GM18508 (cell line): ENCODE results near the gene REM2.

Experiments used
- ATAC-seq: cut with Tn5 transposase; IDR thresholded peaks from one replicate; pipeline ENCODE4 v1.9.1; 2021; ENCODE audit warnings: moderate number of reproducible peaks; ENCODE audit not compliant: insufficient read depth, unreplicated experiment

Gene REM2, protein sequence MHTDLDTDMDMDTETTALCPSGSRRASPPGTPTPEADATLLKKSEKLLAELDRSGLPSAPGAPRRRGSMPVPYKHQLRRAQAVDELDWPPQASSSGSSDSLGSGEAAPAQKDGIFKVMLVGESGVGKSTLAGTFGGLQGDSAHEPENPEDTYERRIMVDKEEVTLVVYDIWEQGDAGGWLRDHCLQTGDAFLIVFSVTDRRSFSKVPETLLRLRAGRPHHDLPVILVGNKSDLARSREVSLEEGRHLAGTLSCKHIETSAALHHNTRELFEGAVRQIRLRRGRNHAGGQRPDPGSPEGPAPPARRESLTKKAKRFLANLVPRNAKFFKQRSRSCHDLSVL

DNA sequence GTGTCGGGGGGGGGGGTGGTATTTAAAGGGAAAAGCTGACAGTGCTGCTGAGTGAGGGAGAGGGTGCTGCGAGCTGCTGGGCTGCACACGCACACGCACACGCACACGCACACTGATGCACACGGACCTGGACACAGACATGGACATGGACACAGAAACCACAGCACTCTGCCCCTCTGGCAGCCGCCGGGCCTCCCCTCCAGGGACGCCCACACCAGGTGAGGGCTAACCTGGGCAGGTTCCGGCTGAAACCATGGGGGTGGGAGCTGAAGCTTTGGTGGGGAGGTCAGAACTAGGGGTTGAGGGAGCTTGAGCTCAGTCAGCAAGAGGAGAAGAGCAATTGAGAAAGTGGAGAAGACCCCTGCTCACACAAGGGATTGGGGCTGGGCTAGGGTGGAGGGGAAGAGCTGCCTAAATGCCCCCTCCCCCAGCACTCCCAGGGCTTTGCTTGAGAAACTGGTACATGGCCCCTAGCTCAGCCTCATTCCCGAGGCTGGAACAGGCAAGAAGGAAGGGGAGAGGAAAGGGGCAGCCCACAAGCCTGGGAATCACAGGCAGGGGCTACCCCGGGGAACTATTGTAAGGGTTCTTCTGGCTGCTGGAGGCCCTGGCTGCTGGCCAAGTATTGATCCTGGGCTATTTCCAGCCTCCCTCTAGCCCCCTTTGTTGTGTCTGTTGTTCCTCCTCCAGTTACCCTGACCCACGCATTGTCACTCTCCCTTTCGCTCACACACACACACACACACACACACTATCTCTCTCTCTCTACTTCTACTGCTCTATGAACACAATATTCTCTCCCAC is at the start of gene REM2:
Gene REM2, plus strand, starts transcription at position 50 of the 804 bp plus-strand sequence. Its CDS starts 66 bp downstream, at position 116.
- ATAC-seq: no peak

DNA sequence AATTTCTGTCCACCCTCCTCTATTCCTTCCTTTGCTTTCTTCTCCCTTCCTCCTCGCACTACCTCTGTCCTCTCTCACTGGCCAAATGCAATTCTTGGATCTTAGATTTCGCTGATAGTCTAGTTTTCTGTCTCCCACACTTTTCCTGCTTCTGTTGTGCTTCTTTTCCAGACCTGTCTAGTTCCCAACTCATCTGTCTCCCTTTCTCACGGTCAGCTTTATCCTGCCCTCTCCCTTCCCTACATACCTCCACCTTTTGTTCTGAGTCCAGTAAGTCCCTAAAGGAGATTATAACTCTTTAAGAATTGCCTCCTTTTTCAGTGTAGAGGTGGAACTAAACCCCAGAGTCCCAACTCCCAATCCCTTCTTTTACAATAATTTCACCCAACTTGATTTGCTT is 47.5 kb upstream of the REM2 start:
- no peak for ATAC-seq

DNA sequence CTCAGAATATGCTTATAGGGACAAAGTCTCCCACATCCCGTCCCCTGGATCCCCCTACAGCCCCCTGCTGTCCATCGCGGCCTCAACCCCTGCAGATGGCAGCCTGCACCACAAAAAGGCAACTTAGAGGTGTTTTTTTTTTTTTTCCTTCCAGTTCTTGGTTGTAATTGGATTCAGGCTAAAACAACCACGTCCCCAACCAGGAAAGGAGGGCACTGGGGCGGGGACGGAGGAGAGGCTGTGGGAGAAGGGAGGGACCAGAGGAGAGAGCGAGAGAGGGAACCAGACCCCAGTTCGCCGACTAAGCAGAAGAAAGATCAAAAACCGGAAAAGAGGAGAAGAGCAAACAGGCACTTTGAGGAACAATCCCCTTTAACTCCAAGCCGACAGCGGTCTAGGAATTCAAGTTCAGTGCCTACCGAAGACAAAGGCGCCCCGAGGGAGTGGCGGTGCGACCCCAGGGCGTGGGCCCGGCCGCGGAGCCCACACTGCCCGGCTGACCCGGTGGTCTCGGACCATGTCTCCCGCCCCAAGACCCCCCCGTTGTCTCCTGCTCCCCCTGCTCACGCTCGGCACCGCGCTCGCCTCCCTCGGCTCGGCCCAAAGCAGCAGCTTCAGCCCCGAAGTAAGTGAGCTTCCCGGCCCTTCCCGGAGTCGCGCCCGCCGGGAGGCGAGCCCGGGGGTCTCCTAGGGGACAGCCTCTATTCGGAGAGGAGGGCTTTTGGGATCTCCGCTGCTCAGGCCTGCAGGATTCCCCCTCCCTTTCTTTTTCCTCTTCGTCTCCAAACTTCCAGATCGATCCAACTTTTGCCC is 46.5 kb upstream of the REM2 start, which contains the start of gene MMP14:
Gene MMP14, plus strand, starts transcription at position 285 of the 813 bp plus-strand sequence. Its CDS starts 233 bp downstream, at position 518.
- no peak for ATAC-seq

DNA sequence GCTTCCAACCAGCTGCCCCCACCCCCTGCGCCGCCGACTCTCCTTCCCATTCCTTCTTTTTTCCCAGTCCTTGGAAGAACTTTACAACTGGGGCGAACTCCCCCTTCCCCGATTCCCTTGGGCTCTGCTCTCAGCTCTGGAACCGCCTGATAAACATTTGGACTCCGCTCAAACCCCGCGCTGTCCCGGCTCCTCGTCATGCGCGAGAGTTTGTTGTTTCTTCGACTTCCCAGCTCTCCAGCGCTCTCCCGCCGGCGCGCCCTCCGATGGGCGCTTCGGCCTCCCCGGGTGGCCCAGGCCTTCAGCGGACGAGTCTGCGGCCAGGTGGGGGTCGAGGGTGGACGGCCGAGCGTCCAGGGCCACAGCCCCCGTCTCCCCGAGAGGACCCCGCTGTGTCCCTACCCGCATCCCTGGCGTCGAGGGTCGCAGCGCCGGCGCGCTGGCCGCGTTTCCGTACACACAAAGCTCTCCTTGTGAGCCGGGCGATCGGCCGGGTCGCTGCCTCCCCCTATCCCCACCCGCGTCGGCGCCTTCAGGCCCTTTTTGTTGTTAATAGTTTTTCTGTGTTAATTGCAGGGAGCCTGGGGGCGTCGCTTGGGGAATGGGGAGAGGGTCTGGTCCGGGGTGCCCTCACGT is 45.8 kb upstream of the REM2 start:
- no peak for ATAC-seq

DNA sequence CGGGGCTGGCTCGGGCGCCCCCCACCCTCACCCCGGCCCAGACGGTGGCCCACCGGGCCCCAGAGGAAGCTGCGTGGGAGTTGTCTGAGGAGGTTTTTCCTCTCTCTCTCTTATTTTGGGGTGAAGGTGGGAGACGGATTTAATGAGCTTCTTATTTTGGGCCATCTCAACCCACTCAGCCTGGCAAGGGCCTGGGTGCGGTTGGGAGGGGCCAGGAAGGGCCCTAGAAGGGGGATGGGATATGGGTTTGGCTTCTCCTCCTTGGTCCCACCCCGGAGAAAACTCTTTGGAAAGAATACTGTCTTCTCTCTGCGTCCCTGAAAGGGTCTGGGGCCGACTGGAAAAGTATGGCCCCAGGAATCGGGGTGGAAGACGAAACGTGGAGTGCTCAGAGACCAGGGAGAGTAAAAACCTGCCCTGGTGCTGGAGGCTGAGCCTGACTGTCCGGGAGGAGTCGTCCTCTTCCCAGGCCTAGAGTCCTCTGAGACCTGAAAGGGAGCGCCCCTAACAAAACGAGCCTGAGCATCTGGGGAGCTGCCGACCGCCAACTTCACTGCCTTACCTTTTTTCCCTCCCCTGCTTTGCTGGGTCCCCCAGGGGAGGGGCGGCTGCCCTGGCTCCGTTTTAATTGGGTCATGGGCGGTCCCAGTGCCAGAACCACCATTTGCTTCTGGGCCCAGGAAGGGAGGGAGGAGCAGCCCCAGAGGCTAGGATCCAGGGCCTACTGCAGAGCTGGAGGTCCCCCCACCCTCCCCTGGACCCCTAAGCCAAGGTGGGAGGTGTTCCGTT is 45.1 kb upstream of the REM2 start:
- no peak for ATAC-seq

DNA sequence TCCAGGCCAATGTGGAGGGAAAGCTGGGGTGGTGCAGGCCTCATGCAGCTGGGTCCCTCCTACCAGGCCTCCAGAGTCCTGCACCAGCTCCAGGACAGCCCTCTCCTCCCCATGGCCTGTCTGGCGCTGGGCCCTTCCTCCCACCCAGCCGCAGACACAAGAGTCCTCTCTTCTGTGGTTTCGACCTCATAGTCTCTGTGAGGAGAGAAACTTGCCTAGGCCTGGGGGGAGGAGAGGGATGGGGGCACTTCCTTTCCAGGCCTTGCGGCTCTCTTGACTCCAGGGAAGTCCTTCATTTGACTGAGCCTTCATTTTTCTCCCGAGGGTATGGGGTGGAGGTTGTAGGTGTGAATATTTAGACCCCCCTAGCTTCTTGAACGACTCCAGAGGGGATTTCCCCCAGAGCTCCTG is 44.4 kb upstream of the REM2 start:
- no peak for ATAC-seq

DNA sequence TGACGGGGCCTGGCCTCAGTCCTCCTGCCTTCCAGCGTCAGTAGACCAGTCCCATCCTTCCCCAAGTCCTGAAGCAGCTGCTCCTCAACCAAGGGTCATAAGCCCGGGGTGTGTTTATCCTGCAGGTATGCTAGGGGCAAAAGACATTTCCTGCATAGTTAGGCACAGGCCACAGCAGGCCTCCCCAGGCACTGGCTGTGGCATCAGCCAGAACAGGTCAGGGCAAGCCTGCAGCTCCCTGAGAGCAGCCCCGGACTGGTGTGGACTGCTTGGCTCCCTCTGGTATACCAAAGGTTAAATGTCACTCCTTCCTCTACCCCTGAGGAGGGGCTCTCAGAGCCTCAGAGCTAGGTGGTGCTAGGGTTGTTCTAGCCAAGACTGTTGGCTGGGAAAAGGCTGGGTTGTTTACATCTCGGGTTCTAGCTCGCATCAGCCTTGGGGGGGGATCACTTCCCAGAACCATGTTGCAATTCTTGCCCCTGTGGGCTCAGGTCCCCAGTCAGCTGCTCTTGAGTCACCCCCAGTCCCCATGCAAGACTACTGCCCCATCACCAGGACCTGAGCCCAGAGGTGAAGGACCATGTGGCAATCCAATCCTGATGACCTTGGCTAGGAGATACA is 43.8 kb upstream of the REM2 start:
- no peak for ATAC-seq

DNA sequence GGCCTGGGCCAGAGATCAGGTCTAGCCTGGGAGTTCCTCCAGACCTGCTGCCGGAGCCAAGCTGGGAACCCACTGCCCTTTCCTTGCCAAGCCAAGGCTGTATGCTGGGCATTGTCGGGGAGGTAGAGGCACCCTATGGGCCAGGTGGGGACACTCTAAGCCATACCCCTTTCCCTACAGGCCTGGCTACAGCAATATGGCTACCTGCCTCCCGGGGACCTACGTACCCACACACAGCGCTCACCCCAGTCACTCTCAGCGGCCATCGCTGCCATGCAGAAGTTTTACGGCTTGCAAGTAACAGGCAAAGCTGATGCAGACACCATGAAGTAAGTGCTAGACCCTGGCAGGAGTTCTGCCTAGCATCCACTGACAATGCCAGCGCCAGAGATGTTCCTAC is 41.7 kb upstream of the REM2 start:
- ATAC-seq: no peak

DNA sequence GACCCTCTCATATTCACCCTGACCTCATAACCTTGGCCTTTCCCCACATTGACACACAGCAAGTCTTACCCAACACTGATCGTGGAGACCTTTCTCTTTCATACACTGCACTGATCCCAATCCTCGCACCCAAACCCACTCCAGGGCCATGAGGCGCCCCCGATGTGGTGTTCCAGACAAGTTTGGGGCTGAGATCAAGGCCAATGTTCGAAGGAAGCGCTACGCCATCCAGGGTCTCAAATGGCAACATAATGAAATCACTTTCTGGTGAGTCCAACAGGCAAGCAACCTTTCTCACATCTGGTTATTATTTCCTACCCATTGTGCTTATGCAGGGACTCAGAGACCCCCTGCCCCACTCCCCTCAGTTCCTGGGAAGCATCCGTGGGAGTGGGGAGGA is 41.3 kb upstream of the REM2 start:
- no peak for ATAC-seq

DNA sequence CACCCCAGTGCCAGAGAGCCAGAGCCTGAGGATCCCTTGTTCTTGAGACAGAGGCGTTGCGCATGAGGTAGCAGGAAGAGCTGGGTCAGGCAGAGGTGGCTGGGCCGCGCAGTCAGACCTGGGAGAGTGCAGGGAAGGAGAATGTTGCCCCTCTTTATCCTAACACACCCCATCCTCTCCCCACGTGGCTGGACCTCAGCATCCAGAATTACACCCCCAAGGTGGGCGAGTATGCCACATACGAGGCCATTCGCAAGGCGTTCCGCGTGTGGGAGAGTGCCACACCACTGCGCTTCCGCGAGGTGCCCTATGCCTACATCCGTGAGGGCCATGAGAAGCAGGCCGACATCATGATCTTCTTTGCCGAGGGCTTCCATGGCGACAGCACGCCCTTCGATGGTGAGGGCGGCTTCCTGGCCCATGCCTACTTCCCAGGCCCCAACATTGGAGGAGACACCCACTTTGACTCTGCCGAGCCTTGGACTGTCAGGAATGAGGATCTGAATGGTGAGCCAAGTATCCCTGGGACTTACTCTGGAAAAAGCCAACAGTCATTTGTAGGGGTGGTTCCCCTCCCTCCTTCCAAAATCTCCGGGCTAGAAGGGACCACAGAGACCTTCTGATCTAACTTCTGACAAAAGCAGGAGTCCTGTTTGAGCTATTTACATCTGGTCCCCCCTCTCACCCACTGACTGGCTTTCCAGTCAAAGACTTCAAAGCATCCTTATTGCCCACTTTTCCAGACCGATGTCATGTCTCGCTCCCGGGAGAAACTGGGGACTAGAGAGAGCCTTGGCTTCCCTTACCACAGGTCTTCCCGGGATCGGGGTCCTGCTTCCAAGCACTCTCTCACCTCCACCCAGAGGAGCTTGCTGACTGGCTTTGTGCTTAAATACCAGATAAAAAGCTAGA is 40.6 kb upstream of the REM2 start:
- no peak for ATAC-seq

DNA sequence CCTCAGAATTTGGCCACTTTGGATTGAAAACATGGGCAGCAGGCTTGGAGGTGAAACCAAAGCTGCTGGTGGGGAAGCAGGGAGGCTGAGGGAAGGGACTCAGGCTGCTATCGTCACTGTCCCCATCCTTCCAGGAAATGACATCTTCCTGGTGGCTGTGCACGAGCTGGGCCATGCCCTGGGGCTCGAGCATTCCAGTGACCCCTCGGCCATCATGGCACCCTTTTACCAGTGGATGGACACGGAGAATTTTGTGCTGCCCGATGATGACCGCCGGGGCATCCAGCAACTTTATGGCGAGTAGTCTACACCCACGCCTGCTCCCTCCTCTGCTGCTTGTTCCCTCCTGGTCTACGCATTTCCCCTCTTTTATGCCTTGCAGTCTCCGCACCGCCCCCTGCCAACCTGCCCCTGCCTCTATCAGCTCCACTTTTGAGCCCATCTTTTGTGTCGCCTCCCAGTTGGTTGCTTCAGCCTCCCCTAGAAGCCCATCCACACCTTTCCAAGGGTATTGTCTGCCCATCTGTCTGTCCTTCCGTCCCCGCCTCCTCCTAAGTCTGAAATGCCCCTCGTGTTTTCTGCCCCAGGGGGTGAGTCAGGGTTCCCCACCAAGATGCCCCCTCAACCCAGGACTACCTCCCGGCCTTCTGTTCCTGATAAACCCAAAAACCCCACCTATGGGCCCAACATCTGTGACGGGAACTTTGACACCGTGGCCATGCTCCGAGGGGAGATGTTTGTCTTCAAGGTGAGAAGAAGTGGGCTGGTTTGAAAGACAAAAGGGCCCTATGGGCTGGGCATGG is 39.7 kb upstream of the REM2 start:
- no peak for ATAC-seq

DNA sequence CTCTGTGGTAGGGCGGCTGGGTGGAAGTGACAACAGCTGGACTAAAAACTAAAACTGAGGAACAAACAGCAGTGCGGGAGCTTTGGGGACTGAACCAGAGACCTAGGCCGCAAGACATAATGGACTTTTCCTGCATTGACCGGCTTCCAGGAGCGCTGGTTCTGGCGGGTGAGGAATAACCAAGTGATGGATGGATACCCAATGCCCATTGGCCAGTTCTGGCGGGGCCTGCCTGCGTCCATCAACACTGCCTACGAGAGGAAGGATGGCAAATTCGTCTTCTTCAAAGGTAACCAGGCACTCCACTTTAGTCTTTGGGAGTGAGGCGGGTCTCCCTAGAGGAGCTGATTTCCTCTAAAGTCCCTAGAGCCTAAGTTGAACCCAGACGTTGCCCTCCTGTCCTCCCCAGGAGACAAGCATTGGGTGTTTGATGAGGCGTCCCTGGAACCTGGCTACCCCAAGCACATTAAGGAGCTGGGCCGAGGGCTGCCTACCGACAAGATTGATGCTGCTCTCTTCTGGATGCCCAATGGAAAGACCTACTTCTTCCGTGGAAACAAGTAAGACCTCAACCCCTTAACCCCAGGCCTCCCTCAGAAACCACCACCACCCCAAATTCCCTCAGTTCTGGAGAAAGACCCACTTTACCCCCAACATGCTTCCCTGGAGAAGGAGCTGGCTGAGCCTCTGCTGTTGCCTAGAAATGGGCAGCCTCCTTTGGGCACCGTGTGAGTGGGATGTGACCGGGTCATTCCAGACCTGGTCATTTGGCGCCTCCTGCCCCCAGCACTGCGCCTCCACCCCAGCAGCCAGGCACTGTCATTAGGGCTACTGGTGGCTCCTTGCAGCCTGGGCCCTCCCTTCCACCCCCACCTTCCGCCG is 38.6 kb upstream of the REM2 start:
- no peak for ATAC-seq

DNA sequence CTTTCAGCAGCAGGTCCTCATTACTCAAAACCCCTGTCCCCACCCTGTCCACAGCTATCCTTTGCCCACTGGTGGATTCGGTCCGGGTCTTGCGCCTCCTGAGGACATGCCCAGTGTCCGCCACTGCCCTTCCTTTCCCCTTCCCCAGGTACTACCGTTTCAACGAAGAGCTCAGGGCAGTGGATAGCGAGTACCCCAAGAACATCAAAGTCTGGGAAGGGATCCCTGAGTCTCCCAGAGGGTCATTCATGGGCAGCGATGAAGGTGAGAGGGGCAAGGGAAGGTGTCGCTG is 38.0 kb upstream of the REM2 start:
- no peak for ATAC-seq

DNA sequence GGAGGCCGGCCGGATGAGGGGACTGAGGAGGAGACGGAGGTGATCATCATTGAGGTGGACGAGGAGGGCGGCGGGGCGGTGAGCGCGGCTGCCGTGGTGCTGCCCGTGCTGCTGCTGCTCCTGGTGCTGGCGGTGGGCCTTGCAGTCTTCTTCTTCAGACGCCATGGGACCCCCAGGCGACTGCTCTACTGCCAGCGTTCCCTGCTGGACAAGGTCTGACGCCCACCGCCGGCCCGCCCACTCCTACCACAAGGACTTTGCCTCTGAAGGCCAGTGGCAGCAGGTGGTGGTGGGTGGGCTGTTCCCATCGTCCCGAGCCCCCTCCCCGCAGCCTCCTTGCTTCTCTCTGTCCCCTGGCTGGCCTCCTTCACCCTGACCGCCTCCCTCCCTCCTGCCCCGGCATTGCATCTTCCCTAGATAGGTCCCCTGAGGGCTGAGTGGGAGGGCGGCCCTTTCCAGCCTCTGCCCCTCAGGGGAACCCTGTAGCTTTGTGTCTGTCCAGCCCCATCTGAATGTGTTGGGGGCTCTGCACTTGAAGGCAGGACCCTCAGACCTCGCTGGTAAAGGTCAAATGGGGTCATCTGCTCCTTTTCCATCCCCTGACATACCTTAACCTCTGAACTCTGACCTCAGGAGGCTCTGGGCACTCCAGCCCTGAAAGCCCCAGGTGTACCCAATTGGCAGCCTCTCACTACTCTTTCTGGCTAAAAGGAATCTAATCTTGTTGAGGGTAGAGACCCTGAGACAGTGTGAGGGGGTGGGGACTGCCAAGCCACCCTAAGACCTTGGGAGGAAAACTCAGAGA is 37.0 kb upstream of the REM2 start:
- no peak for ATAC-seq

DNA sequence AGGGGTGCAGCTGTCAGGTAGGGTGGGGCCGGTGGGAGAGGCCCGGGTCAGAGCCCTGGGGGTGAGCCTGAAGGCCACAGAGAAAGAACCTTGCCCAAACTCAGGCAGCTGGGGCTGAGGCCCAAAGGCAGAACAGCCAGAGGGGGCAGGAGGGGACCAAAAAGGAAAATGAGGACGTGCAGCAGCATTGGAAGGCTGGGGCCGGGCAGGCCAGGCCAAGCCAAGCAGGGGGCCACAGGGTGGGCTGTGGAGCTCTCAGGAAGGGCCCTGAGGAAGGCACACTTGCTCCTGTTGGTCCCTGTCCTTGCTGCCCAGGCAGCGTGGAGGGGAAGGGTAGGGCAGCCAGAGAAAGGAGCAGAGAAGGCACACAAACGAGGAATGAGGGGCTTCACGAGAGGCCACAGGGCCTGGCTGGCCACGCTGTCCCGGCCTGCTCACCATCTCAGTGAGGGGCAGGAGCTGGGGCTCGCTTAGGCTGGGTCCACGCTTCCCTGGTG is 36.2 kb upstream of the REM2 start:
- no peak for ATAC-seq
